Measurements from ENCODE around the gene GLOD5.
"Not testable (repeated sequence)": the region's sequence is repeated elsewhere in the genome, so short reads cannot be mapped to it uniquely, and the experiment has no call there.

Gene GLOD5

DNA sequence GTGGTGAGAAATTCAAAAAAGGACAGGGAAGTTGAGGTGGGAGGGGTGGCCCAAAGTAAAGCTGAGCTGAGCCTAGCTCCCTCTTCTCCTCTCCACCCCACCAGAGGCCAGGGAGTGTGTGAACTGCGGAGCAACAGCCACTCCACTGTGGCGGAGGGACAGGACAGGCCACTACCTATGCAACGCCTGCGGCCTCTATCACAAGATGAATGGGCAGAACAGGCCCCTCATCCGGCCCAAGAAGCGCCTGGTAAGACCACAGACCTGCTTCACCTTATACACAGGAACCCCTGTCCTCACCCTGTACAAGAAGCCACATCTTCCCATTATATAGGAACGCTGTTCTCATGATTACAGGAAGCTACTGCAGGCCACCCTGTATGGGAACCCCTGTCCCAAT lies 30.7 kb downstream of the GLOD5 start:
- DNase-seq (ENCODE audit: low read depth in 2 of 3, low spot score in 2 of 3): no peak

- DNase-seq (ENCODE audit: low read depth in 2 of 3, low spot score in 2 of 3): no peak
Observed at GRCh38 chrX:48793935-48794334, 32.4 kb downstream of the GLOD5 start.

GRCh38 chrX:48794340-48794910 lies 32.9 kb downstream of the GLOD5 start:
- no peak for DNase-seq (ENCODE audit: low read depth in 2 of 3, low spot score in 2 of 3)

- DNase-seq (ENCODE audit: low read depth in 2 of 3, low spot score in 2 of 3): no peak
Observed at GRCh38 chrX:48794911-48795515, 33.5 kb downstream of the GLOD5 start.

DNA sequence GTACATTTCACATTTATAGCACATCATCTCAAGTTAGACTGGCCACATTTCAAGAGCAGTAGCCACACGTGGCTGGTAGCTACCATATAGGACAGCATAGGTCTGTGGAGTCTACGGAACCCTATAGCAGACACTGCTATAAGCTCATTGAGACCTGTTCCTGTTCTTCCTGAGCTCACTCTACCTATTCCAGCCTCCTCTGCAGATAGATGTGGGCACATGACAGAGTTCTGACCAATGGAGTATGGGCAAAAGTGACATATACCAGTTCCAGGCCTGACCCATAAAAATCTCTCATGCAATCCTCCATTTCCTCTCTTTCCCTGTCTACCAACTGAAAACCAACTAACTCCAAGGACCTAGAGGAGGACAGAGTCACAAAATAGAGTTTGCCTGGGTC lies 36.8 kb downstream of the GLOD5 start:
- no peak for DNase-seq (ENCODE audit: low read depth in 2 of 3, low spot score in 2 of 3)

DNA sequence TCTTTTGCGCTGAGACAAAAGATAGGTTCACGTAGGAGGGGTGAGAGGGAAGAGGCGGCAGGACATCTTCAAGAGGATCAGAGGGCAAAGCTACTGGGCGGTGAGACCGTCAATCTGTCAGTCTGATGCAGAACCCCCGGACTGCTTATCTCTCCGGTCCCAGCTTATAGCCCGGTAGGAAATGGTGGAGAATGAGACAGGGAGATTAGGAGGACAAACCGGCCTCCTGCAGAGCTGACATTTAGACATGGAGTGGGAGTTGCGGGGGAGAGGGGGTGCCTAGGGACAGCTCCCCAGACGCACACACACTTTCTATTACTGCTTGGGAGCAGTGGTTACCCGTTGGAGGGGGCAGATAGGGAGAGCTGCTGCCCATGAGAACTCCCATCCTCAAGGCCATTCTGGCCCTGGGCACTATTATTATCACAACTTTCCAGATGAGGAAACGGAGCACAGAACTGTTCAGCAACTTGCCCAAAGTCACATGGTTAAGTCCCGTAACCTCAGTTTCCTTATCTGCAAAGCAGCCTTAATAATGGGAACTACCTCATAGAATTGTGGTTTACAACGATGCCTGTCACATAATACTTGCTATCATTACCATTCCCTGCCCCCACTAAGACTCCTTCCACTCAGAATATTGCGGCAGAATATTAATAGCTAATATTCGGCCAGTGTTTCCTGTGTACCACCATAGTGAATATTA lies 39.2 kb downstream of the GLOD5 start:
- no peak for DNase-seq (ENCODE audit: low read depth in 2 of 3, low spot score in 2 of 3)

DNA sequence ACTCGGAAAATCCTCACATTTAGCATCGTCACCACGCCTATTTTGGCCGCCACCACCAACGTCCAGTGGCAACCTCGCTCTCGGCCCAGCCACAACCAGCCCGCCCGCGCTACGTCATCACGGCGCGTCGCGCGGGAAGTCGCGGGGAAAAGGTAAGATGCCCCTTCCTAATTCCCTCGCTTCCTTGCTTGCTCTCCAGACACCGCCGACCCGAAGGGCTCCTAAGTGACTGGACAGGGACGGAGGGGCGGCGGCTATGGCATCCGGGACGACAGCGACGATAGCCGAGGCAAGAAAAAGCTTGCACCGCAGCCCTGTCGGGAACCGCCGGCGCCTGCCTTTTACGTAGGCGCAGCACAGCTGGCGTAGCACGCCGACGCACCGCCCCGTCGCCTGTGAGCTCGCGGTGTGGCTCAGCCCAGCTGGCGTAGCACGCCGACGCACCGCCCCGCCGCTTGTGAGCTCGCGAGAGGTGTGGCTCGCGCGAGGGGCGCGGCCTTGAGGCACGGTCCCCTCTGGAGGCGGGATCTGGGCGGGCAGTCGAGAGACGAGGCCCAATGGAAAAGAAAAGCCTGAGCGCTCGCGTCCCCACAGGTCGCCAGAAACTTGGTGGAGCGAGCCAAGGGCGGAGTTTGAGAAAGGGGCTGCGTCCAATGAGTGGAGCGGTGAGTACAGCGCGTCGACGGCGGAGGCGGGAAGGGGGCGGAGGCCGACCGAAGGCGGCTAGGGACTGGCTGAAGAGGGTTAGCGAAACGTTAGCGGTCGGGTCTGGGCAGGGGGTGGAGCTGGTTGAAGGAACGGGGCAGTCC lies 39.9 kb downstream of the GLOD5 start, which contains the start of gene HDAC6:
Gene HDAC6 (plus strand): TSS at position 788 of the 809 bp plus-strand sequence. CDS start 626 bp downstream, outside the sequence.
- peak; percentile 58 to 89 (median 68) for DNase-seq (ENCODE audit: low read depth in 2 of 3, low spot score in 2 of 3)

DNA sequence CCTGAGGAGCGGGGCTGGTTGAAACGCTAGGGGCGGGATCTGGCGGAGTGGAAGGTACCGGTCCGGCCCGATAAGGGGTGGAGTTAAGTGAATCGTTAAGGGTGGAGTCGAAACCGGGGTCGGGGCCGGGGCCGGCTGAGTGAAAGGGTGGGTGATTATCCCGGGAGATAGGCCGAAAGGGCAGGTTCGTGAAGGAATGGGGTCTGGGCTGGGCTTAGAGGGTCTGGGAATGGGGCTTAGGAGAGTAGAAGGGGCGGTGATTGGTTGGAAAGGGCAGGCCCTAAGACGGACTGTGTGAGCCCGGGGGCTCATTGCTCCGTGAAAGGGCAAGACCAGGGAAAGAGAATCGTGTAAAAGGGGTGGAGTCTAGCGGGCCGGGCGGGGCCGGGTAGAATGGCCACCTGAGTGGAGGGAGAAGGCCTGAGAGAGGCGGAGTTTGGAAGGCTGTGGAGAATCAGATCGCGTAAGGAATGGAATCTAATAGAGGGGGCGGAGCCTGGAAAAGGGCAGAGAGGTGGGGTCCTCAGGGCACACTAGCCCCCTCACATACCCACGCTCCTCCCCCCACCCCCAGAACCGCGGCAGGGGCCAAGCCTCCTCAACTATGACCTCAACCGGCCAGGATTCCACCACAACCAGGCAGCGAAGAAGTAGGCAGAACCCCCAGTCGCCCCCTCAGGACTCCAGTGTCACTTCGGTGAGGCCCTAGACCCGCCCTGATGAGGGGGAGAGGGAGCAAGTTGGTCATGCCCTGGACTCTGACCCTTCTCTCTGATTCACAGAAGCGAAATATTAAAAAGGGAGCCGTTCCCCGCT lies 40.8 kb downstream of the GLOD5 start:
- peak in 2 of 3 experiments; percentile 54 to 57 for DNase-seq (ENCODE audit: low read depth in 2 of 3, low spot score in 2 of 3)

GRCh38 chrX:48802905-48803200 lies 41.3 kb downstream of the GLOD5 start:
- DNase-seq (ENCODE audit: low read depth in 2 of 3, low spot score in 2 of 3): no peak

DNA sequence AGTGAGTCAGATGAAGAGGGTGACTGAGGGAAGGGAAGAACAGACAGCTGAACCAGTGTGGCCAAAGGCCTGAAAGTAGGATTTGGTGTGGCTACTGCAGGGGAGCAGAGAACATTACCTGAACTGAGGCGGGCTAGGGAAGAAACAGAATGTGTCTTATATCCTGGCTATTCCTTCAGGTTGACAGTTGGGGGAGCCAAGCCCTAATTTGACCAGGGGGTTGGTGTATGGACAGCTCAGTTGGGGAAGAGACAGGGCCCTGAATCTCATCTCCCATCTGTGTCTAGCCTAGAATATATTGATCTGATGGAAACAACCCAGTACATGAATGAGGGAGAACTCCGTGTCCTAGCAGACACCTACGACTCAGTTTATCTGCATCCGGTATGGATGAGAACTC lies 44.5 kb downstream of the GLOD5 start:
- no peak for DNase-seq (ENCODE audit: low read depth in 2 of 3, low spot score in 2 of 3)

DNA sequence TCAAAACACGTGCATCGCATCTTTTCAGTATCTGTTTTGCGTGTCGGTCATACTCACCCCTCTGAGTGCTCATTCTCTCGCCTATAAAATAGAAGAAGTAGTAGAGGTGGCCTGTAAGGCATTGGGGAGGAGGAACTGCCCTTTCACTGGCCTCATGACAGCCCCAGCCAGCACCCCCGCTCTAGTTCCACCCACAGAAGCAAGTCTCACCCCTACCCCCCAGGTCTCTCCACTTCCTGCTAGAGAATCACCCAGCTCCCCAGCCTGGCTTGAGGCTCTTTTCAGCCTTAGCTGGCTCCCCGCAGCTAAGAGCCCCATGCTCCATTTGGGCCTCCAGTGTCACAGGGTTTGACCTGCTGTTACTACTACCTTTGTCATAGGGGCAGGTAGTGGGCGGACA lies 52.1 kb downstream of the GLOD5 start:
- DNase-seq (ENCODE audit: low read depth in 2 of 3, low spot score in 2 of 3): no peak

- no peak for DNase-seq (ENCODE audit: low read depth in 2 of 3, low spot score in 2 of 3)
Observed at GRCh38 chrX:48814722-48815121, 53.2 kb downstream of the GLOD5 start.

DNA sequence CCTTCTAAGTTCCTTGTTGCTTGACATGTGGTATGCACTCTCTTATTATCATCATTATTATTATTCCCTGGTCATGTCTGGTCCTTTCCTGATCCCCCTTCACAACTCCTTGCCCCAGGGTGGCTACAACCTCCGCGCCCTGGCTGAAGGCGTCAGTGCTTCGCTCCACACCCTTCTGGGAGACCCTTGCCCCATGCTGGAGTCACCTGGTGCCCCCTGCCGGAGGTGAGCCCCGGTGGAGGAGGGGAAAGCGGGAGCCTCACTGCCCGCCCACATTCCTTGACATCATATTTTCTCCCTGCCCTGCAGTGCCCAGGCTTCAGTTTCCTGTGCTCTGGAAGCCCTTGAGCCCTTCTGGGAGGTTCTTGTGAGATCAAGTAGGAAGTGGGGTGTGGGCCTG lies 53.7 kb downstream of the GLOD5 start:
- no peak for DNase-seq (ENCODE audit: low read depth in 2 of 3, low spot score in 2 of 3)

- DNase-seq (ENCODE audit: low read depth in 2 of 3, low spot score in 2 of 3): no peak
Observed at GRCh38 chrX:48816014-48816810, 54.7 kb downstream of the GLOD5 start.

GRCh38 chrX:48818098-48818497 lies 56.6 kb downstream of the GLOD5 start:
- DNase-seq (ENCODE audit: low read depth in 2 of 3, low spot score in 2 of 3): no peak

DNA sequence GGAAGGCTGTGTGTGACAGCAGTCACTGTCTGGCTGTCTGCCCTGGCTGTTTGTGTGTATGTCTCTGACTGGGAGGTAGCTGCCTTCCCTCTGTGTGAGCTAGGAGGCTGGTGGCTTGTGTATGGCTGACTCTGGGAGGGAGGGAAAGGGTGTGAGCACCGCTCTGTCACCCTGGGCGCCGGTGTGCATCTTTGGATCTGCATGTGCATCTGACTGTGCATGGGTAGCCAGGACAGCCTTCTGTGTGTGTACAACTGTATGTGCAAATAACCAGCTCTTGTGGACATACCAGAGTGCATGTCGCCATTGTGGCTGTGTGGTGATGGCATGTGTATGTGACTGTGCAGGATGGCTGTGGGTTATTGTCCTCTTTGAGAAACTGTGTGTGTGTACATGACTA lies 57.3 kb downstream of the GLOD5 start:
- DNase-seq (ENCODE audit: low read depth in 2 of 3, low spot score in 2 of 3): no peak

DNA sequence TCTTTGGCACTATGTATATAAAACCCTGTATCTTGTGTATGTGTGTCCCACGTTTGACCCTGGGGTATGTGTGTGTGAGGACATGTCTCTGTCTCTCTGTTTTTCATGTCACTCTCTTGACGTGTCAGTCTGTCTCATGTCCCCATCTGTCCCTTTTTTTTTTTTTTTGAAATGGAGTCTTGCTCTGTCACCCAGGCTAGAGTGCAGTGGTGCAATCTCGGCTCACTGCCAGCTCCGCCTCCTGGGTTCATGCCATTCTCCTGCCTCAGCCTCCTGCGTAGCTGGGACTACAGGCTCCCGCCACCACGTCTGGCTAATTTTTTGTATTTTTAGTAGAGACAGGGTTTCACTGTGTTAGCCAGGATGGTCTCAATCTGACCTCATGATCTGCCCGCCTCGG lies 57.8 kb downstream of the GLOD5 start:
- DNase-seq (ENCODE audit: low read depth in 2 of 3, low spot score in 2 of 3): not testable (repeated sequence)

DNA sequence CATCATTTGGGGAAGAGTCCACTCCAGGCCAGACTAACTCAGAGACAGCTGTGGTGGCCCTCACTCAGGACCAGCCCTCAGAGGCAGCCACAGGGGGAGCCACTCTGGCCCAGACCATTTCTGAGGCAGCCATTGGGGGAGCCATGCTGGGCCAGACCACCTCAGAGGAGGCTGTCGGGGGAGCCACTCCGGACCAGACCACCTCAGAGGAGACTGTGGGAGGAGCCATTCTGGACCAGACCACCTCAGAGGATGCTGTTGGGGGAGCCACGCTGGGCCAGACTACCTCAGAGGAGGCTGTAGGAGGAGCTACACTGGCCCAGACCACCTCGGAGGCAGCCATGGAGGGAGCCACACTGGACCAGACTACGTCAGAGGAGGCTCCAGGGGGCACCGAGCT lies 61.5 kb downstream of the GLOD5 start:
- DNase-seq (ENCODE audit: low read depth in 2 of 3, low spot score in 2 of 3): no peak

All from activated CD8-positive, alpha-beta memory T cell treated with anti-CD3 and anti-CD28 coated beads for 48 hours (primary cell).